GM21786 (cell line): ENCODE measurements around the gene TMEM164.

Experiments
- ATAC-seq: cut with Tn5 transposase; IDR thresholded peaks from one replicate; pipeline ENCODE4 v1.9.1; 2021; ENCODE audit not compliant: unreplicated experiment

The TMEM164 gene

GRCh38 chrX:110036162-110037033 is 33.5 kb downstream of the TMEM164 start:
- no peak for ATAC-seq

- ATAC-seq, result no peak
These were observed 34.3 kb downstream of the TMEM164 start for GRCh38 chrX:110037178-110037577.

GRCh38 chrX:110038900-110039299 is 36.0 kb downstream of the TMEM164 start:
- no peak for ATAC-seq

- no peak for ATAC-seq
These were observed 39.1 kb downstream of the TMEM164 start for GRCh38 chrX:110041980-110042379.

DNA sequence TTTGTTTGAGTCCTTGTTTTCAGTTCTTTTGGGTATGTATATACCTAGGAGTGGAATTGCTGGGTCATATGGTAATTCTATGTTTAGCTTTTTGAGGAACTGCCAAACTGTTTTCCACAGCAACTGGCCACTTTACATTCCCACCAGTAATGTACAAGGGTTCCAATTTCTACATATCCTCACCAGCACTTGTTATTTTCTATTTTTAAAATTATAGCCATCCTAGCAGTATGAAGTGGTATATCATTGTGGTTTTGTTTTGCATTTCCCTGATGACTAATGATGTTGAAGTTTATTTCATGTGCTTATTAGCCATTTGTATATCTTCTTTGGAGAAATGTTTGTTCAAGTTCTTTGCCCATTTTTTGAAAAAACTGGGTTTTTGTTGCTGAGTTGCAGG is 39.6 kb downstream of the TMEM164 start:
- no peak for ATAC-seq

GRCh38 chrX:110043506-110043905 is 40.6 kb downstream of the TMEM164 start:
- ATAC-seq, result no peak

DNA sequence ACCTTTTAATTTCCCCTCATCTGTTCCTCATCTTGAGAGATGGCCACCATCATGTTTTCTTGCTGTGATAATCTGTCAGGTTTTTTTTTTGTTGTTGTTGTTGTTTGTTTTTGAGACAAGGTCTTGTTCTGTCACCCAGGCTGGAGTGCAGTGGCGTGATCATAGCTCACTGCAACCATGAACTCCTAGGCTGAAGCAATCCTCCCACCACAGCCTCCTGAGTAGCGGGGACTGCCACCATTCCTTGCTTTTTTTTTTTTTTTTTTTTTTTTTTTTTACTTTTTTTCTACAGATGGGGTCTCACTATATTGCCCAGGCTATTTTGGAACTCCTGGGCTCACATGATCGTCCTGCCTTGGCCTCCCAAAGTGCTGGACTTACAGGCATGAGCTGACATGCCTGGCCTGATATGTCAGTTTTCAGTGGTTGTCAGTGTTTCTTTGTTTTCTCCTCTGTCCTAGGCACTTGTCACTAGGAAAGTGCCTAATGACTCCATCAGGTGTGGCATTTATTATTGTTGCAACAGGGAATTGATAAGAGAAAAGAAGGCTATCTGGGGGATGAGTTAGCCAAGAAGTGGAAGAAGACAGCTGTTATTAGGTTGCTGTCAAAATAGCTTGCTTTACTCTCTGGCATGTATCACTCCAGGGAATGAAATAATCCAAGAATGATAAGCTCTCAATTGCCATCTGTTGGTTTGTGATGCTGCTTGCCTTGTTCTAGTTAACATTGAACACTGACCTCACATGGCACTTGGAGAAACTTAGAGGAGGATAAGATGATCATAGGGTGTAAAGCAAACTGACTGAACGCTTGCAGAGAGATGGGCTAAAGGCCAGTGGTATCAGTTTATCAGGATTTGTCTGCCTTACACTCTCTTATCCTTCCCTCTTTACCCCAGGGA is 41.7 kb downstream of the TMEM164 start:
- ATAC-seq, result no peak

GRCh38 chrX:110045421-110045820 is 42.5 kb downstream of the TMEM164 start:
- no peak for ATAC-seq

GRCh38 chrX:110046001-110046400 is 43.1 kb downstream of the TMEM164 start:
- ATAC-seq, result no peak

DNA sequence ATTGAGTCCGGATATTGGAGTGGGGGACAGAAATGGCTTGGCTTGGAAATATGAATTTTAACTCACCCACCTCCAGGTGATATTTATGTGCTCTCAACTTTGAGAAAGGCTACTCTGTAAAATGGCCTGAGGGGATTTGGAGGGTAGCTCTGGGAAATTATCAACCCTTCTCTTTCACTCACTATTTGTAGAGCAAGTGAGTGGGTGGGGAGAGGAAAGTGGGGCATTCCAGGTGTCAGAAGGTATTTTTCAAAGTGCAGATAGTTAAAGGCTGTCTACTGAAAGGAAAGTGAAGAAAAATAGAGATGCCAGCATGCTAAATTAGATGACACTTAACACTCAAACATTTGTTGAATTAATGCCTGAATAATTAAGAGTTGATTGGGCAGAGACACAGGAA is 44.1 kb downstream of the TMEM164 start:
- no peak for ATAC-seq

DNA sequence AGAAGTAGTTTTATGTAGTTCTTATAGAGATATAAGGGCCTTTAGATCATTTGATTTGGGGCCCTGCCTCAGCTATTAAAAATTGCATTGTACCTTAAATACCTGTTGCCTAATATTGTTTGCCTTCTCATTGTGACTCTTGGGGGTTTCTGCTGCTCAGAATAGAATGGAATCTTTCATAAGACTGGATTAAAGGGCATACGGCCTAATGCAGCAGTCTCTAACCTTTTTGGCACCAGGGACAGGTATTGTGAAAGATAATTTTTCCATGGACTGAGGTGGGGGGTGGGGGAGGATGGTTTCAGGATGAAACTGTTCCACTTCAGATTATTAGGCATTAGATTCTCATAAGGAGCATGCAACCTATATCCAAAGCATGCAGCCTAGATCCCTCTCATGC is 46.2 kb downstream of the TMEM164 start:
- no peak for ATAC-seq

GRCh38 chrX:110050386-110050785 is 47.5 kb downstream of the TMEM164 start:
- no peak for ATAC-seq

DNA sequence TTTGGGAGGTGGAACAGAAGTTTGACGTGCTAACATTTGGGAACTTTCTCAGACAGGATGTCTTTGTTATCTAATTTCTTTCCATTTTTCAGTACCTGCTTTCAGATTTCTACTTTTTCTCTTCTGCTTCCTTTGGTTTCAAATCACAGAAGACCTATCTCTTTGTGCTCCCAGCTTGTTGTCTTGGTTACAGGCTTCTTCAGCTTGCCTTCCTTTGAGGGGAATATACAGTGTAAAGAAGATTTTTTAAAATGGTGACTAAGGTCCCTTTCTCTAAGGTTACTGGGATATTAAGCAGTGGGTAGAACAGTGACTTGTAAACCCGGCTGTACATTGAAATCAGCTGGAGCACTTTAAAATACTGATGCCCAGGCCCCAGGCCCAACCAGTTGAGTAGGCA is 48.0 kb downstream of the TMEM164 start:
- no peak for ATAC-seq

DNA sequence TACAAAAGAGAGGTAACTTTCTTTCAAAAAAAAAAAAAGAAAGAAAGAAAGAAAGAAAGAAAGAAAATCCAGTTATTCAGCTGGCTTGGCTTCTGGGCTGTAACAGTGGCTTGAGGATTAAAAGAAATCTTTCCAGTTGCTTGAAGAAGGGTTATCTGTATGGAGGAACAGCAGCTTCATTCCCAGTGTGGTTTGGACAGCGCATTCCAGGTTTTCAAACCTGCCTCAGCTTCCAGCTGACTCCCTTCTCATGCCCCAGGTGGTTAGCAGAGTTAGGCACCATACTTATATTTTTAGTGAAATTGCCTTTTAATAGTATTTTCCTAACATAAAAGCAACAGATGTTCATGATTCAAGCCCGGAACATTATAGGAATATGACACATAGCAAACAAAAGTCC is 48.6 kb downstream of the TMEM164 start:
- no peak for ATAC-seq

DNA sequence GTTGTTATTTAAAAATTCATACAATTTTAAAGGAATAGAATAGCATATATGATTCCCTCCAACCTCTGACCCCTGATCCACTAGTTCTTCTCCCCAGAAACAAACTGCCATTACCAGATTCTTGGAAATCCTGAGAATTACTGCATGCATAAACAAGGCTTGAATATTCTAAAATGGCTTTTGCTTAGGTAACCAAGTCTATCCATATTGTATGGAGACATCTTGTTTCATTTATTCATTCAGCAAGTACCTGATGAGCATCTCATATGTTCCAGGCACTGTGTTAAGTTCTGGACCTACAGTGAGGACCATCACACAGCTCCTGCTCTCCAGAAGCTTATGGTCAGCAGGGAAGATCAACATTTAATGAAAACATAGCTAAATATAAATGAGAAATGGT is 49.4 kb downstream of the TMEM164 start:
- ATAC-seq, result no peak

DNA sequence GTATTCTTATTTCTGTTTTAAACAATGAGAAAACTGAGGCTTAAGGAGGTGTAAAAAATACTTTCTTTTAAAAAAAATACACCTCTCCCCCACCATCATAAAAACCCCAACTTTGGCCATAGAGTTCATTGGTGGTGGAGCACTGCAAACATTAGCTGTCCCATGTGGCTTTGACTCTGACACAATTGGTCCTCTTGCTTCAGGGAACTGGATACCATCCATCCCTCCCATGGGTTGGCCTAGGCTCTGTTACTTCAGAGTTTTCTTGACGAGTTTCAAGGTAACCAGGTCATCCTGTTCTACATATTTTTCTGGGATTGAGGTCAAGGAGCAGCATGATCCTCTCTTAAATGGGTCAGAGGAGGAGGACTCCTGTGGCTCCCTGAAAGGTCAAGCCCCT is 50.5 kb downstream of the TMEM164 start:
- no peak for ATAC-seq

DNA sequence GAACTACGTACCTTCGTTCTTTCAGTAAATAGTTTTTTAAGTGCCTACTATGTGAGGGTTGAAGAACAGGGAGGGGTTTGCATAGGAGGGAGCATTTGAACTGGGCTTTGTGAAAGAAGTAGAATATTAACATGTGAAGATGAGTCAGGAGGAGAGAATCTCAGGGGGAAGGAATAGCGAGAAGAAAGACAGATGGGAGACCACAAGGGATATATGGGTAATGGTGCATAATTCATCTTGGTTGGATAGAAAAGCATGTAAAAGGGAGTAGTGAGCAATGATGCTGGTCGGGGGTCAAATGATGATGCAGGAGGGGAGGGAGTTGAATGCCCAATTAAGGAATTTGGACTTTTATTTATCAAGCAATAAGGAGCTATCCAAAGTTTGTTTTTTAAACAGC is 52.7 kb downstream of the TMEM164 start:
- ATAC-seq, result no peak

GRCh38 chrX:110056419-110056818 is 53.5 kb downstream of the TMEM164 start:
- no peak for ATAC-seq

DNA sequence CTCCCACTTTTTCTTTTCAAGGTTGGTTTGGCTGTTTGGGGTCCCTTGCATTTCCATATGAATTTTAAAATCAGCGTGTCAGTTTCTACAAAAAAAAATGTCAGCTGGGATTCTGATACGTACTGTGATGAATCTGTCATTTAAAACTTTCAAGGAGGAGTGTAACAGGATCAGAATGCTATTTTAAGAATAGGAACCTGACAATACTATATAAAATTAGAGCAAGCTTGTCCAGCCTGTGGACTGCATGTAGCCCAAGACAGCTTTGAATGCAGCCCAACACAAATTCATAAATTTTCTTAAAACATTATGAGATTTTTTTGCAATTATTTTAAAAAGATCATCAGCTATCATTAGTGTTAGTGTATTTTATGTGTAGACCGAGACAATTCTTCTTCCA is 56.5 kb downstream of the TMEM164 start:
- no peak for ATAC-seq

DNA sequence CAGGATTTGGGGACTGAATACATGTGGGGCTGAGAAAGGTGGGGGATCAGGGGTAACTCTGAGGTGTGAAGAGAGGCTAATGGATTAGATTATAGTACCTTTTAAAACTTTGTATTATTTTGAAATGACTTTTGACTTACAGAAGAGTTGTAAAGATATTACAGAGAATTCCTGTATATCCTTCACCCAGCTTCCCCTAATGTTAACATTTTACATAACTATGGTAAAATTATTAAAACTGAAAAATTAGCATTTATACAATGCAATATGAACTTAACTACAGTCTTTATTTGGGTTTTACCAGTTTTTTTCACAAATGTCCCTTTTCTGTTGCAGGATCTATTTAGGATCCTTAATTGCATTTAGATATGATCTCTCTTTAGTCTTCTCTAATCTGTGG is 57.4 kb downstream of the TMEM164 start:
- no peak for ATAC-seq

- ATAC-seq, result no peak
These were observed 58.1 kb downstream of the TMEM164 start for GRCh38 chrX:110060846-110061537.
